GM06990 (cell line): ENCODE results near the gene RPL38.

ENCODE experiments used
- DNase-seq: peaks from one replicate; pipeline ENCODE4 v3.0.0-alpha.2; 2011; ENCODE audit not compliant: insufficient read length; ENCODE audit errors: extremely low read depth
- H3K27me3 ChIP-seq: replicated peaks from 2 replicates; pipeline ENCODE4 v1.6.0; 2011; ENCODE audit warnings: low read length; ENCODE audit not compliant: control insufficient read depth, insufficient read depth
- H3K36me3 ChIP-seq: 2 replicates; pipeline ENCODE4 v1.5.1; 2011; ENCODE audit warnings: low read length; ENCODE audit not compliant: control insufficient read depth, insufficient read depth
- H3K4me3 ChIP-seq: replicated peaks from 2 replicates; pipeline ENCODE4 v1.5.1; 2011; ENCODE audit warnings: low read depth, mild to moderate bottlenecking, control low read depth, low read length
- TF ChIP-seq, protein P1 (sequence below): IDR thresholded peaks from 2 replicates; pipeline ENCODE4 v1.5.1; 2011; ENCODE audit warnings: low read length, control low read depth, mild to moderate bottlenecking, inconsistent platforms; ENCODE audit not compliant: insufficient read depth, poor library complexity, severe bottlenecking

Gene RPL38

DNA sequence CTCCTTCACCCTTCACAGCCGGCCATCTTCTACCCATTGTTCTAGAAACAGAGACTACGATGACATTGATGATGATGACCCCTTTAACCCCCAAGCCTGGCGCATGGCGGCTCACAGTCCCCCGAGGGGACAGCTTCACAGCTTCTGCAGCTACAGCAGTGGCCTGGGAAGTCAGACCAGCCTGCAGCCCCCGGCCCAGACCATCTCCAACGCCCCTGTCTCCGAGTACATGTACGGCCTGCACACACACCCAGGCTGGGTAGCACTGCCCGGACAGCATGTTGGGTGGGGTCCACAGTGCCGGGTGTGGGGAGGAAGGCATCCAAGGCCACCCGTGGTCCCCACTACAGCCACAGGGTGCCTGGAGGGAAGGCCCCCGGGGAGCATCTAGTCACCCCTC is 49.6 kb downstream of the RPL38 start:
- no peaks in the 10 kb centered on the region for H3K36me3 ChIP-seq
- DNase-seq, result no peak
- TF ChIP-seq, protein P1, sequence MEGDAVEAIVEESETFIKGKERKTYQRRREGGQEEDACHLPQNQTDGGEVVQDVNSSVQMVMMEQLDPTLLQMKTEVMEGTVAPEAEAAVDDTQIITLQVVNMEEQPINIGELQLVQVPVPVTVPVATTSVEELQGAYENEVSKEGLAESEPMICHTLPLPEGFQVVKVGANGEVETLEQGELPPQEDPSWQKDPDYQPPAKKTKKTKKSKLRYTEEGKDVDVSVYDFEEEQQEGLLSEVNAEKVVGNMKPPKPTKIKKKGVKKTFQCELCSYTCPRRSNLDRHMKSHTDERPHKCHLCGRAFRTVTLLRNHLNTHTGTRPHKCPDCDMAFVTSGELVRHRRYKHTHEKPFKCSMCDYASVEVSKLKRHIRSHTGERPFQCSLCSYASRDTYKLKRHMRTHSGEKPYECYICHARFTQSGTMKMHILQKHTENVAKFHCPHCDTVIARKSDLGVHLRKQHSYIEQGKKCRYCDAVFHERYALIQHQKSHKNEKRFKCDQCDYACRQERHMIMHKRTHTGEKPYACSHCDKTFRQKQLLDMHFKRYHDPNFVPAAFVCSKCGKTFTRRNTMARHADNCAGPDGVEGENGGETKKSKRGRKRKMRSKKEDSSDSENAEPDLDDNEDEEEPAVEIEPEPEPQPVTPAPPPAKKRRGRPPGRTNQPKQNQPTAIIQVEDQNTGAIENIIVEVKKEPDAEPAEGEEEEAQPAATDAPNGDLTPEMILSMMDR, result no peak
- H3K4me3 ChIP-seq, result no peak overlapping the region
- H3K27me3 ChIP-seq, result no peaks in the 10 kb centered on the region

DNA sequence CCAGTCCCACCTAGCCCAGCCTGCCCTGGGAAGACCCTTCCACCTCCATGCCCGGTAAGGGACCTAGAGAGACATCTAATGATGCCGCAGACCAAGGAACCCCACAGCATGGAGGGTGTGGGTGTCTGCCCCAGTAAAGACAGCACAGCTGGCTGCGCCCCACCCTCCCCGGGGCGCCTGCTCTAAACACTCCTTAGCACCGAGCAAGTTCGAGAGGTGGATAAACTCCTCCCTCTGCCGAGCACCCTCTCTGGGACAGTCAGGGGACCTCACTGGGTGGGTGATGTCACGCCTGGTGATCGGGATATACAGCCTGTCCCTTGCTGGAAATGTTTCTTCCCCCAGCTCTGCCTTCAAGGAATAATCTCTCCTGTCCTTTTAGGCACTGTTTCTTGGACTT is 53.8 kb downstream of the RPL38 start:
- no peak for DNase-seq
- Histone ChIP-seq H3K4me3 (no peak overlapping the region), H3K27me3 (no peaks in the 10 kb centered on the region), H3K36me3 (no peaks in the 10 kb centered on the region)
- TF ChIP-seq, protein P1, result no peak

DNA sequence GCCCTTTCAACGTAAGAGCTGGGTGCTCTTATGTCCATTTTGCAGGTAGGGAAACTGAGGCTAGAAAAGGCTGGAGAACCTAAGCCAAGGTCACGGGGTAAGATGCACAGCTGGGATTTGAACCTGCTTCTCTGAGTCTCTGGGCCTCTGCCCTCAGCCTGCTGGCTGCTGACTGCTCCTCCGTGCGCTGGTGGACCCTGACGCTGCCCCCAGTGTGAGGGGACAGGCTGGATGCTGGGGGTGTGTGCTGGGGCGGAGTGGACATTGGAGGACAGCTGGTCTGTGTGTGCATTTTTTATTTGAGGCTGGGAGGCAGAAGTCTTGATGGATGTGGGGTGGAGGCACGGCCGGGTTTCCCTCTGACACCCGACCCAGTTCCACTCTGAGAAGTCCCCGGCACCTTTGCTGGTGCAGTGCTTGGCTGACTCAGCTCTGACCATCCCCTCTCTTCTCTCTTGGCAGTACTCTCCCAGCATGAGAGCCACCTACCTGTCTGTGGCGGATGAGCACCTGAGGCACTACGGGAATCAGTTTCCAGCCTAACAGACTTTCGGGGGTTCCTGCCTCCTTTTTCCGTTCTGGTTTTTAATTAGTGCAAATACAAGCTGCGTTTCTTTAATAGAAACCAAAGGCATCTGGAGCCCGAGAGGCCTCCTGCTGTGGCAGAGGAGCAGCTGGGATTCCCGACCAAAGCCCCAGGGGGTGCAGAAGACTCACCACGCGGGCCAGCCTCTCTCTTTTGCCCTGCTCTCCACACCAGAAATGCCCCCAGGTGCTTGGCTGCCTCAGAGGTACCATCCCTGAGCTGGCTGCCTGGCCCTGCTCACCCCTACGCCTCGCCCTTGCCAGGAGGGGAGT is 56.4 kb downstream of the RPL38 start:
- no peak for DNase-seq
- Histone ChIP-seq H3K36me3 (no peaks in the 10 kb centered on the region), H3K27me3 (no peaks in the 10 kb centered on the region), H3K4me3 (no peak overlapping the region)
- TF ChIP-seq, protein P1, result no peak
